Sigmoid colon (tissue), 7 donors: Measurements from ENCODE around the gene SLC25A15. TPM values are rescaled to one million over a fixed set of nuclear protein-coding genes. Genes with fewer than 3 reads are reported as not detected.
"Not testable (repeated sequence)": the region's sequence is repeated elsewhere in the genome, so short reads cannot be mapped to it uniquely, and the experiment has no call there.

ENCODE experiments used
- DNase-seq: peaks from one replicate; pipeline ENCODE4 v3.0.0-alpha.2; 2019
- H3K27ac ChIP-seq, 4 donors: fragments of 200-600 bp; sonication (generic); one replicate each; pipeline ENCODE4 v1.5.1; 2016 to 2019; ENCODE audit warnings: mild to moderate bottlenecking in 1 of 4
- H3K27me3 ChIP-seq, 3 donors: fragments of 200-600 bp; sonication (generic); one replicate each; pipeline ENCODE4 v1.5.1; 2019; ENCODE audit warnings: mild to moderate bottlenecking in 1 of 3
- H3K36me3 ChIP-seq, 4 donors: fragments of 200-600 bp; sonication (generic); one replicate each; pipeline ENCODE4 v1.5.1; 2016 to 2019
- H3K4me1 ChIP-seq, 4 donors: fragments of 200-600 bp; sonication (generic); one replicate each; pipeline ENCODE4 v1.5.1; 2017 to 2019
- H3K4me3 ChIP-seq, 4 donors: fragments of 200-600 bp; sonication (generic); one replicate each; pipeline ENCODE4 v1.5.1; 2017 to 2019; ENCODE audit warnings: mild to moderate bottlenecking in 2 of 4, moderate library complexity in 1 of 4
- H3K9me3 ChIP-seq, 4 donors: fragments of 200-600 bp in 3 of 4; sonication (generic) in 3 of 4; one replicate each; pipeline versions ENCODE4 v1.5.1 to v1.6.1; 2013 to 2019
- CTCF ChIP-seq, 4 experiments: fragments of 450-650 bp in 3 of 4; fragments of 200-600 bp in 1 of 4; IDR thresholded peaks; one replicate each; pipeline ENCODE4 v1.5.1; 2016 to 2019; ENCODE audit warnings: antibody characterized with exemption in 4 of 4, mild to moderate bottlenecking in 3 of 4, moderate library complexity in 2 of 4
- EP300 ChIP-seq, 4 donors: sonication (generic); formaldehyde crosslinking; IDR thresholded peaks; one replicate each; pipeline ENCODE4 v1.6.1; 2017; ENCODE audit warnings: antibody characterized with exemption in 4 of 4
- POLR2A ChIP-seq, 2 donors: fragments of 450-650 bp; IDR thresholded peaks; one replicate each; pipeline ENCODE4 v1.6.1; 2016; ENCODE audit warnings: antibody characterized with exemption in 2 of 2, mild to moderate bottlenecking in 2 of 2, moderate library complexity in 2 of 2
- POLR2AphosphoS5 ChIP-seq, 4 donors: sonication (generic); formaldehyde crosslinking; IDR thresholded peaks; one replicate each; pipeline ENCODE4 v1.6.1; 2017; ENCODE audit warnings: antibody characterized with exemption in 4 of 4
- WGBS, 2 donors: extraction: QIAGEN DNeasy Blood & Tissue Kit; methylation state at CpG; one replicate each; pipeline ENCODE4 v1.1.7; 2013; 5-methylcytosine and 5-hydroxymethylcytosine counted together
- intact Hi-C: fragments of 100-400 bp; cut with DNase I; formaldehyde crosslinking; loops from one replicate; pipeline ENCODE4 v1.15.1; 2023
- polyA plus RNA-seq, 3 donors: library from polyadenylated mRNA; stranded (reverse); fragments of 200-250 nt; gene quantifications; one replicate each; pipeline ENCODE4 v1.2.3, GENCODE V29; 2013
- small RNA-seq, 3 donors: library from RNA; depleted of rRNA; stranded (forward); fragments of <200 nt; gene quantifications; one replicate each; pipeline ENCODE3, GENCODE V24; 2016
- total RNA-seq, 4 donors: library from RNA; depleted of rRNA; stranded (reverse); fragments of >200 nt; gene quantifications; one replicate each; pipeline ENCODE4 v1.1.0, GENCODE V29; 2016
- donor health status: healthy with polysubstance abuse.
- donor health status: Bipolar disorder and iron deficiency.
- donor health status: healthy.

SLC25A15 gene
- total and polyA plus RNA-seq, 7 donors, result 0.55 to 6.5 (median 3.6) TPM

GRCh38 chr13:40818926-40819325 lies 29.5 kb downstream of the SLC25A15 start:
- WGBS, 2 donors, result 89 to 90% methylated on average over 5 of the region's 5 CpGs
- Histone ChIP-seq H3K4me3 (no peak overlapping the region), H3K9me3 (no peaks in the 10 kb centered on the region), H3K27ac (no peak overlapping the region), H3K4me1 (no peaks in the 10 kb centered on the region), H3K36me3 (no peaks in the 10 kb centered on the region), H3K27me3 (no peaks in the 10 kb centered on the region)
- intact Hi-C loops, result no loop called here
- TF ChIP-seq CTCF (IDR thresholded peaks at IDR 0.05) (no peak), EP300 (IDR thresholded peaks at IDR 0.05) (no peak), POLR2A (IDR thresholded peaks at IDR 0.05) (no peak), POLR2AphosphoS5 (IDR thresholded peaks at IDR 0.05) (no peak)
- DNase-seq, result no peak

GRCh38 chr13:40819797-40820315 lies 30.4 kb downstream of the SLC25A15 start:
- Histone ChIP-seq H3K4me1 (no peaks in the 10 kb centered on the region), H3K4me3 (no peak overlapping the region), H3K36me3 (no peaks in the 10 kb centered on the region), H3K27ac (no peak overlapping the region), H3K9me3 (no peaks in the 10 kb centered on the region), H3K27me3 (no peaks in the 10 kb centered on the region)
- no peak for DNase-seq
- no peak for TF ChIP-seq POLR2AphosphoS5 (IDR thresholded peaks at IDR 0.05)
- 78 to 84% methylated on average over 1 of the region's 1 CpG for WGBS, 2 donors
- intact Hi-C loops, result no loop called here

GRCh38 chr13:40839725-40840124 lies 50.3 kb downstream of the SLC25A15 start:
- DNase-seq, H3K4me3 ChIP-seq, H3K36me3 ChIP-seq, H3K4me1 ChIP-seq, H3K27me3 ChIP-seq, H3K9me3 ChIP-seq, H3K27ac ChIP-seq, intact Hi-C loops: not testable (repeated sequence)
- WGBS, 2 donors, result 59 to 77% methylated on average over 2 of the region's 2 CpGs

- intact Hi-C loops, DNase-seq, H3K4me3 ChIP-seq, H3K27ac ChIP-seq, H3K9me3 ChIP-seq, H3K27me3 ChIP-seq, H3K36me3 ChIP-seq, H3K4me1 ChIP-seq: not testable (repeated sequence)
- 94 to 98% methylated on average over 2 of the region's 2 CpGs for WGBS, 2 donors
Observed at GRCh38 chr13:40840955-40841354, 51.5 kb downstream of the SLC25A15 start.

Small RNA genes lying within 50 kb of the gene (small RNA-seq; reads per million reads assigned to genes)
- 0 reads per million in 3 donors for gene MIR621

Other genes starting within 250 kb of the SLC25A15 start
- 10 to 100 TPM; 30.9 to 36.8 (median 33.7) TPM for gene FOXO1, start 123.0 kb upstream of the SLC25A15 start, total RNA-seq
- 10 to 100 TPM in 2 of 3 donors, 1 to 10 TPM in 1; 9.0 to 14.7 (median 10.6) TPM for gene FOXO1, start 123.0 kb upstream of the SLC25A15 start, polyA plus RNA-seq
- 10 to 100 TPM; 11.4 to 23.3 (median 21.1) TPM for gene MRPS31, start 18.4 kb upstream of the SLC25A15 start, total RNA-seq
- 10 to 100 TPM; 16.2 to 19.9 (median 18.6) TPM for gene MRPS31, start 18.4 kb upstream of the SLC25A15 start, polyA plus RNA-seq
- gene ELF1, start 229.7 kb downstream of the SLC25A15 start, total RNA-seq, result 10 to 100 TPM; 47.4 to 68.5 (median 58.0) TPM
- 10 to 100 TPM; 31.8 to 45.3 (median 35.1) TPM for gene ELF1, start 229.7 kb downstream of the SLC25A15 start, polyA plus RNA-seq